ENCODE results near the gene ZNF540. TPM values are rescaled to one million over a fixed set of nuclear protein-coding genes. Genes with fewer than 3 reads are reported as not detected.
"Not testable (repeated sequence)": the region's sequence is repeated elsewhere in the genome, so short reads cannot be mapped to it uniquely, and the experiment has no call there.

The ZNF540 gene
- total RNA-seq: 6.8 TPM
- long read RNA-seq, partial matches to known transcripts: 0 of 4 reads
- long read RNA-seq, other reads (novel, unspliced or antisense): 1 of 4 reads

DNA sequence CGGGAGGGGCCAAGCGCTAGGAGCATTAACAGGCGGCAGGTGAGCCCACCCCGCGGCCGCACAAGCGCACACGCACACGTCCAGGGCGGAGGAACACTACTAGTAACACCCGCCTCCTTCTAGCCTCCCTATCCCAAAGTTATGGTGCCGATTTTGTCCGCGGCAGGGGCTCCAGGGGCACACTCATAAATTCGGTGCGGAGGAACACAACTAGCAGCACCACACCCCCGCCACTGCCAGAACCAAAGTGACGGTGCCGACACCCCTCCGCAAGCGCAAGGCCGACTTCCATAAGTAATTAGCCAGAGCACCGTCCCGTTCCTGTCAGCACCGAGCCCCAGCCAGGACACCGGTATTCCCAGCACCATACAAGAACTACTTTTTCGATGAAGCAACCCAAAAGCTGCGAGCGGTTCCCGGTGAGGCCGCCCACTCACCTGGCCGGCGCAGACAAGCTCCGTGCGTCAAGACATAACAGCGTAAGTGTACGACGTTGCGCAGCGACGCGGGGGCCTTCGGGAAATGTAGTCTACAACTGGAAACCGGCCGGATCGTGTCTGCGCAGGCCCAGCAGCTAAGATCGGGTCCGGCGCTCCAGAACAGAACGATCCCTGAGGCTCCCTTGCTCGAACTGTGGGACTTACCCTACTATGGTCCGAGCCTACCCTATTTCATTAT lies at the start of gene ZNF540, which contains the start of gene ZNF571:
Gene ZNF540 (plus strand): TSS at position 573 of the 678 bp plus-strand sequence. CDS start 3,572 bp downstream, outside the sequence.
Gene ZNF571 (minus strand): TSS at position 489 of the 678 bp plus-strand sequence. CDS start 8,116 bp downstream, outside the sequence.
- peak; percentile 96 for DNase-seq (ENCODE audit: missing footprints)
- intact Hi-C loops (cut with DNase I): loop anchor here (2.0 kb wide), 2 partner anchors 60 to 126 kb away; partner anchors contain the start of genes ZFP30 and ZNF570
- peak; percentile 100 for ATAC-seq

DNA sequence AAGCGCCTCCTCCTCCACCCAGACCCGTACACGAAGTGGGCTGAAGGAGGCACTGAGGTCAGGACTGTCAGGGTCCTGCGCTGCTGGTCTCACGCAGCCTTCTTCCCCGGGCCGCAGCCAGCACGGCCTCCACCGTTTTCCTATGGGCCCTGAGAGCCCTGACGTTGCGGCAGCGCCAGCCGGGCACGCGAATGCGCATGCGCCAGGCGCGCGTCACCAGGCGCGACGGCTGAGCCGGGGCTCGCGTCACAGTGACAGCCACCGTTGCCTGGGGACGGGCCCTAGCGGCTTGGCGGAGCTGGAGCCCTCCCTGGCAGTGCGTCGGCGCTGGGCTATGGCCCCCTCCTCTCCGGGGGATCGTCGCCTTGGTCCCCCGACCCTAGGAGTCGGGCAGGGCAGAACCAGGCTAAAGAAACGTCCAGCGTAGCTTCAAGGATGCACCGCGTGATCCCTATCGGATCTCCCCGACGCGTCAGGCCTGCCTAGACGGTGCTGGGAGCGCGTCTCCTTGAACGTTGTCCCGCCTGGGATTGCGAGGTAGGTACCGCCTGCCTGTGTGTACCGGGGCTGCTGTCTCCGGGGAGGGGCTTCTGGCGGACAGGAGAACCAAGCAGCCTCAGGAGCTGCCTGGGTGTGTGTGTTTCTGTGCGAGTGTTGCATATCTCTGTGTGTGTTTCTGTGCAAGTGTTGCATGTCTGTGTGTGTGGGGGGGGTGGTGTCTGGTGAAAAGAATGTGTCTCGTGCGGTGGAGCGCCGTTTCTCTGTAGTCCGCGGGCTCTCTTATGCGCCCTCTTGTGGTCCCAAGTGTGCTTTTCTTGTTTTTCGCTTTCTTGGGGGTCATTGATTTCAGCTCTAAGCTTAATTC lies 43.3 kb upstream of the ZNF540 start:
- DNase-seq (ENCODE audit: missing footprints) (no peak), ATAC-seq (no peak)
- intact Hi-C loops (cut with DNase I): no loop called here

DNA sequence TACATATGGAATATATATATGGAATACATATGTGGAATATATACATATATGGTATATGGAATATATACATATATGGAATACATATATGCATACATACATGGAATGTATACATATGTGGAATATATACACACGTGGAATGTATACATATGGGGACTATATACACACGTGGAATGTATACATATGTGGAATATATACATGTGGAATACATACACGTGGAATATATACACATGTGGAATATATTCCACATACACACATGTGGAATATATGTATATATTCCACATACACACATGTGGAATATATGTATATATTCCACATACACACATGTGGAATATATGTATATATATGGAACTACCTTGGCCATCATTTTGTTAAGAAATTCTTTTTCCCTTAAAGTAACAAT lies 31.2 kb upstream of the ZNF540 start:
- intact Hi-C loops (cut with DNase I): no loop called here
- DNase-seq (ENCODE audit: missing footprints): no peak
- ATAC-seq: no peak

DNA sequence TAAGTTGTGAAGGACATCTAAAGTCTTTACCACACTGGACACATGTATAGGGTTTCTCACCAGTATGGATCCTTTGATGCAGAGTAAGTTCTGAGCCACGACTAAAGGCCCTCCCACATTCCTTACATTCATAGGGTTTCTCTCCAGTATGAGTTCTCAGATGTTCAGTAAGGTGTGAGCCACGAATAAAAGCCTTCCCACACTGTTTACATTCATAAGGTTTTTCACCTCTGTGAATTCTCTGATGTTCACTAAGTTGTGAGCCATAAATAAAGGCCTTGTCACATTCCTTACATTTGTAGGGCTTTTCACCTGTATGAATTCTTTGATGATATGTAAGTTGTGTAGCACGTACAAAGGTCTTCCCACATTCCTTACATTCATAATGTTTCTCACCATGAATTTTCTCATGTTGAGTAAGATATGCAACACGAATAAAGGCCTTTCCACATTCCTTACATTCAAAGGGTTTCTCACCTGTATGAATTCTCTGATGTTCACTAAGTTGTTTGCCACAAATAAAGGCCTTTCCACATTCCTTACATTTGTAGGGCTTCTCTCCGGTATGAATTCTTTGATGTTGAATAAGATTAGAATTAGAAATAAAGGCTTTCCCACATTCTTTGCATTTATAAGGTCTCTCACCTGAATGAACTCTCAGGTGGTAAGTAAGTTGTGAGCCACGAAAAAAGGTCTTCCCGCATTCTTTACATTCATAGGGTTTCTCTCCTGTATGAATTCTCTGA lies 29.9 kb upstream of the ZNF540 start:
- intact Hi-C loops (cut with DNase I): no loop called here
- no peak for ATAC-seq

DNA sequence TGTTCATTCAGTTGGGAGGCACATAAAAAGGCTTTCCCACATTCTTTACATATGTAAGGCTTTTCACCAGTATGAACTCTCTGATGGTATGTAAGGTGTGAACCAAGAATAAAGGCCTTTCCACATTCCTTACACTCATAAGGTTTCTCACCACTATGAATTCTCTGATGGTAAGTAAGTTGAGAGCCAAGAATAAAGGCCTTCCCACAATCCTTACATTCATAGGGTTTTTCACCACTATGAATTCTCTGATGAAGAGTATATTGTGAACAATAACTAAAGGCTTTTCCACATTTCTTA lies 29.4 kb upstream of the ZNF540 start:
- DNase-seq (ENCODE audit: missing footprints) (no peak), ATAC-seq (no peak)
- intact Hi-C loops (cut with DNase I): no loop called here

More for the DNA sequence above, 29.9 kb upstream of the ZNF540 start:
- no peak for DNase-seq (ENCODE audit: missing footprints)

DNA sequence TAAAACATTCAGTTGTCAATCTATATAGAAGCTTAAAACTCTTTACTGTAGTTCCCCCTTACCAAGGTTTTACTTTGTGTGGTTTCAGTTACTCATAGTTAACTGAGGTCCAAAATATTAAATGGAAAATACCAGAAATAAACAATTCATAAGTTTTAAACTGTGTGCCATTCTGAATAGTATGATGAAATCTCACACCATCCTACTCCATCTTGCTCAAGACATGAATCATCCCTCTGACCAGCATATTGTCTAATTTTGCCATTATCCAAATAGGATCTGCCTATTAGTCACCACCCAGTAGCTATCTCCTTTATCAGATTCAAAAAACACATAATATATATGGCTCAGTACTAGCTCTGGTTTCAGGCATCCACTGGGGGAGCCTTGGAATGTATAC lies 22.5 kb upstream of the ZNF540 start:
- DNase-seq (ENCODE audit: missing footprints) (no peak), ATAC-seq (no peak)
- intact Hi-C loops (cut with DNase I): no loop called here

DNA sequence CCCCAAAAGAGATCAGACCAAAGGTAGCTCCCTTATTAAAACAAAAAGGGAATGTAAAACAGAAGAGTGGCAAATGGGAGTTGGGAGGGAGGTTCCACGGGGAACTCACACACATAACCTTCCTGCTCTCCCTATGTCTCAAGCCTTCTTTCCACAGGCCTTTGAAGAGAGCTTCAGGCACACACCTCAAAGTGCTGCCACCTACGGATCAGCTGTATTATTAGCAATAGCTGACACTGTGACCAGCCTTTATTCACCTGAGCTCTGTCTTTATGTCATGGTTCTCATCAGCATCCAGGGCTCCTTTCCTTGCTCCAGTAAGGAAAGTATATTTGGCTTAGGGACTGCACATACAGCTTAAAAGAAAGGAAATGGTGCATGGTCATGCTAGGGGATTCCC lies 11.3 kb upstream of the ZNF540 start:
- DNase-seq (ENCODE audit: missing footprints) (no peak), ATAC-seq (no peak)
- intact Hi-C loops (cut with DNase I): no loop called here

DNA sequence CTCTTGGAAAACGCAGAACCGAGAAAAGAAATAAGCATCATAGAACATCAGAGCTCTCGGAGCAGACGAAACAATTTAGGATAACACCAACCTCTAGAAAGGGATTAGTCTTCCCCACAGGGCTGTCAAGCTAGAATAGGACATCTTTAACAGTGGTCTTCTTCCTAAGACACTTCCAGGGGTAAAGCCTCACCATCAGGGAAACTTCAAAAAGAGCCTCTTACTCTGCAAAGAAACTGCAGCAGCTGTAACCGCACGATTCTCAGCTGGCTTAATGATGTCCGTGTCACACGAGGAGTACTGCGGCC lies 726 bp upstream of the ZNF540 start:
- no peak for ATAC-seq
- no peak for DNase-seq (ENCODE audit: missing footprints)
- intact Hi-C loops (cut with DNase I): loop anchor here (2.0 kb wide), 2 partner anchors 61 to 125 kb away; partner anchors contain the start of genes ZFP30 and ZNF570

DNA sequence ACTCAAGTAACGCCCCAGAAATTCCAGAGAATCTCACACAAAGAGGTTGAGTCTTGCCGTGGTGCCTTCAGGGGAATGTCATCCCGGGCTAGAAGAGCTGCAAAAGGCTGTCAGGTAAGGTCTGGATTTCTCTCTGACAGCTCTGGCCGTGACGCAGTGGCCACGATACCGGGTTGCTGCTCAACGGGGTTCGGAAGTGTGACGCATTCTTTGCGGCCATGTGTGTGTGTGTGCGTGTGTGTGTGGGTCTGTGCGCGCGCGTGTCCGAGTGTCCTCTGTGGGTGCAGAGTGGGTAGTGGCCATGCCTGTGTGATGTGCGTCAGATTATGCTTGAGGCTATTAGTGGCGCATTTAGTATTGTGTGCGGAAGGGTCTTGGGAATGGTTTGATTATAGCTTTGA lies 306 bp downstream of the ZNF540 start:
- intact Hi-C loops (cut with DNase I): loop anchor here (2.0 kb wide), 2 partner anchors 60 to 126 kb away; partner anchors contain the start of genes ZFP30 and ZNF570
- ATAC-seq: peak; percentile 74
- DNase-seq (ENCODE audit: missing footprints): peak; percentile 84

DNA sequence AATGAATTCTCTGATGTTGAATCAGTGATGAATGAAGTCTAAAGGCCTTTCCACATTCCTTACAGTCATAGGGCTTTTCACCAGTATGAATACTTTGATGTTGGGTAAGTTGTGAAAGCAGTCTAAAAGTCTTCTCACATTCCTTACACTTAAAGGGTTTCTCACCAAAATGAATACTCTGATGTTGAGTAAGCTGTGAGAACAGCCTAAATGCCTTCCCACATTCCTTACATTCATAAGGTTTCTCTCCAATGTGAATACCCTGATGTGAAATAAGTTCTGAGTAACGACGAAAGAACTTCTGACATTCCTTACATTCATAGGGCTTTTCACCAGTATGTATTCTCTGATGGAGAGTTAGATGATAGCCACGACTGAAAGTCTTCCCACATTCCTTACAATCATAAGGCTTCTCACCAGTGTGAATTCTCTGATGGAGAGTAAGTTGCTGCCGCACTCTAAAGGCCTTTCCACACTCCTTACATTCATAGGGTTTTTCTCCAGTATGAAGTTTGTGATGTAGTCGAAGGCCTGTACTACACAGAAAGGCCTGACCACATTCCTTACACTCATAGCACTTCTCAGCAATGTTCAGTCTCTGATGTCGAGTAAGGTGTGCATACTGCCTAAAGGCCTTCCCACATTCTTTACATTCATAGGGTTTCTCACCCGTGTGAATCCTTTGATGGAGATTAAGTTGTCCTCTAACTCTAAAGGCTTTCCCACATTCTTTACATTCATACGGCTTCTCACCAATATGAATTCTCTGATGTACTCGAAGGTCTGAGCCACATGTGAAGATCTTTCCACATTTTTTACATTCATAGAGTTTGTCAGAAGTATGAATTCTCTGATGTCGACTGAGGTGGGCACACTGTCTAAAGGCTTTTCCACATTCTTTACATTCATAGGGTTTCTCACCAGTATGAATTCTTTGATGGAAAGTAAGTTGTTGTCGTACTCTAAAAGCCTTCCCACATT lies 40.7 kb downstream of the ZNF540 start:
- intact Hi-C loops (cut with DNase I): no loop called here
- DNase-seq (ENCODE audit: missing footprints) (no peak), ATAC-seq (no peak)

DNA sequence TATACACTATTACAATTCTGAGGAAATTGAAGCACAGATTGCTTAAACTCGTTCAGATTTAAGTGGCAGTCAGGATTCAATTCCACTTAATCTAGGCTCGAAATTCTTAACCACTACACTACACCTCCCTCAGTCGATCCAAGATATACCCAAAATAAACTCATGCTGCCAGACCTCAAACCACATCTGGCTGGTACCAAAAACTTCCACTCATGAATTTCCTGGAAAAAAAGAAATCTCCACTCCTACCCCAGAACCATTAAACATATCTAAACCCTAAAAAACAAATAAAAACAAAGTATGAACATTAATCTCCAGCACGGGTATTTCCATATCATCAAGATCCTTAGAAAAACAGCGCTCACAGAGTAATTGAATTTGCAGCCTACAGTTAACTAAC lies 59.4 kb downstream of the ZNF540 start:
- intact Hi-C loops (cut with DNase I): loop anchor here (2.0 to 10.0 kb wide), 2 partner anchors 59 to 61 kb away; partner anchors contain the start of genes ZNF540, ZNF571 and ZNF607
- no peak for ATAC-seq
- no peak for DNase-seq (ENCODE audit: missing footprints)

DNA sequence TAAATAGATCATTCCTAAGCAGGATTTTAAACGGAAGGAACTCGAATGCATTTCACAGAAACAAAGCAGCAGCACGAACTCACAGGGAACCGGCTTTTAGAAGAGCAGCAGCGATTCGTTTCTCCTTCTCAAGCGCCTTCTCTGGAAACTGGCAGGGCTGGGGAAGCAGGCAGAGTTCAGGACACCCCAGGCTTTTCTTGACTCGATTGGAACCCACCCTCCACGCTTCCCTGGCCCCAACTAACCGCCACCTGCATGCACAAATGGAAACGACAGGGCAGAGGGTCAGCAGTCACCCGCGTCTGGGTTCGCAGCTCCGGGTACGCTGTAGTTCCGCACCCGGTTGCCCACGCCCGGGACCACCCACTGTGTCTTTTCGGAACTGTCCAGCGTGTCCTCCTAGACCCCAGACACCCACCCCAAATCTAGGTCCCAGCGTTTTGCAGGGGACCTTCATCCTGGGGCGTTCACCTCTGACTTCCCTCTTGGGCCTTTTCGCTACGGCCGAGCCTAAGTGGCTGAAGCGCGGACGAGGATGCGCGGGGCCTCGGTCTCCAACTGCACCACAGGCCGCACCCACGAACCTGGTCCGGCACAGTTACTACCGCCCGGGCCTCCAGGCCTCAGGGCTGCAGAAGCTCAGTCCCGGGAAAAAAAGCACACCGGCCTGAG lies 60.1 kb downstream of the ZNF540 start:
- intact Hi-C loops (cut with DNase I): loop anchor here (2.0 to 10.0 kb wide), 3 partner anchors 38 to 60 kb away; partner anchors contain the start of genes ZNF540, ZNF571 and ZNF607
- peak; percentile 69 for DNase-seq (ENCODE audit: missing footprints)
- ATAC-seq: peak; percentile 48

DNA sequence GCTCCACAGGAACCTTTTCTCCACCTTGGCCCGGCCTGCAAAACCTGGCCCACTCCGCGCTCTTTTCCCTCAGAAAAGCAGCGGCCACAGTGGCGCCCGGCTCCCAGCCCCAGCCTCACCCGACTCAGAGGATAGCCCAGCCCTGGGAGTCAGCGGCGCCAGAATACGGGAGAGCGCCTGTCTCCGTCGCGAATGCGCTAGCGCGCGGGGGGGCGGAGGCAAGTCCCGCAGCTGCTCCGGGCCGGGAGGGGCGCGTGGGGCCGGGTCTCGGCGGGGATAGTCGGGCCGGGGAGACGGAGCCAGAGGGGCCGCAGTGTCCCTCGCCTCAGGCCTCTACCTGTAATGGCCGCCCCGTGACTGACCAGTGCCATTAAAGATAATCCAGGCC lies 60.6 kb downstream of the ZNF540 start, which contains the start of gene ZFP30:
Gene ZFP30 (minus strand): TSS at position 165 of the 388 bp plus-strand sequence. CDS start 7,643 bp downstream, outside the sequence.
- intact Hi-C loops (cut with DNase I): loop anchor here (2.0 to 10.0 kb wide), 3 partner anchors 37 to 60 kb away; partner anchors contain the start of genes ZNF540, ZNF571 and ZNF607
- ATAC-seq (peak; percentile 98), DNase-seq (ENCODE audit: missing footprints) (peak; percentile 94)

DNA sequence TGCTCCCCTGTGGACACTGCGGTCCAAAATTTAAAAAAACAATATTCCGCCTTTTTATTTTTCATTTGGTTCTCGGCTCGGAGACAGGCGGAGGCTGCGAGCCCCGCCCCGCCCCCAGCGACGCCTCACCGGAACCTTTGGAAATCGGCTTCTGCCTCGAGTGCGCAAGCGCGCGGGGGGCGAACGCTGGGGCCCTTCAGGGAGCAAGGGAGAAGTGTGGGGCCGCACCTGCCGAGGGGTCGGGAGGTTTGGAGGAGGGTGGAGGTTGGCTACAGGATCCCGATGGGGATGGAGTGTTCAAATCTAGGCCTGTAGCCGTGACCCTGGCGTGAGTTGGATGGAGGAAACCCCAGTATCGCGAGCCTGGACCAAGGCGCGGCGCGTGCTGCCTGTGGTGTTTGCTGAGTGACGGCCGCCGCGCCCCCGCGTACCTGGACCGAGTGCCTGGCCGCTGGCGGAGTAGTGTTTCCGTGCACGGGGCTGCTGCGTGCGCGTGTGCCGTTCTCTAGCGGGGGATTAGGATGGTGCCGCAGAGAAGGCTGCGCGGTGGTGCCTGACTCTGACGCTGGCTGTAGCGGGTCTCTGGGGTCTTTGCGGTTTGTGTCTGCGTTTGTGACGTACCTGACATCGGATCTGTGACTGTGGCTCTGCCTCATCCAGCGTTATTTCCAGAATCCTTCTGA lies 61.2 kb downstream of the ZNF540 start:
- DNase-seq (ENCODE audit: missing footprints) (peak; percentile 90), ATAC-seq (peak; percentile 90)
- intact Hi-C loops (cut with DNase I): loop anchor here (2.0 to 10.0 kb wide), 3 partner anchors 36 to 61 kb away; partner anchors contain the start of genes ZNF540, ZNF571 and ZNF607

DNA sequence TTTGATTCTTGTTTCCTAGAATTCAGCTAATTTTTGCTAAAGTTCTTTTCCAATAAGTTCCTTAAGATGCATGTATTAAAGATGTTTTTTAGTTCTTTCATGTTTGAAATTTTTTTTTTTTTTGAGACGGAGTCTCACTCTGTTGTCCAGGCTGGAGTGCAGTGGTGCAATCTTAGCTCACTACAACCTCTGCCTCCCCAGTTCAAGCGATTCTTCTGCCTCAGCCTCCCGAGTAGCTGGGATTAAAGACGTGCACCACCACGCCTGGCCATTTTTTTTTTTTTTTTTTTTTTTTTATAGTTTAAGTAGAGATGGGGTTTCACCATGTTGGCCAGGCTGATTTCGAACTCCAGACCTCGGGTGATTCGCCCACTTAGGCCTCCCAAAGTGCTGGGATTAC lies 62.5 kb downstream of the ZNF540 start:
- intact Hi-C loops (cut with DNase I): loop anchor here (5.0 to 10.0 kb wide), 2 partner anchors 35 to 58 kb away; partner anchors contain the start of gene ZNF607
- DNase-seq (ENCODE audit: missing footprints): not testable (repeated sequence)

More for the DNA sequence above, 62.5 kb downstream of the ZNF540 start:
- ATAC-seq: not testable (repeated sequence)
